CD4-positive, alpha-beta T cell treated with Interleukin-6 at 100 ng/mL for 8 hours (primary cell): ENCODE results near the gene C1orf116.

Experiments used
- DNase-seq: peaks from one replicate; pipeline ENCODE4 v3.0.0-alpha.2; 2020; ENCODE audit warnings: mixed read lengths, low spot score

Gene C1orf116

DNA sequence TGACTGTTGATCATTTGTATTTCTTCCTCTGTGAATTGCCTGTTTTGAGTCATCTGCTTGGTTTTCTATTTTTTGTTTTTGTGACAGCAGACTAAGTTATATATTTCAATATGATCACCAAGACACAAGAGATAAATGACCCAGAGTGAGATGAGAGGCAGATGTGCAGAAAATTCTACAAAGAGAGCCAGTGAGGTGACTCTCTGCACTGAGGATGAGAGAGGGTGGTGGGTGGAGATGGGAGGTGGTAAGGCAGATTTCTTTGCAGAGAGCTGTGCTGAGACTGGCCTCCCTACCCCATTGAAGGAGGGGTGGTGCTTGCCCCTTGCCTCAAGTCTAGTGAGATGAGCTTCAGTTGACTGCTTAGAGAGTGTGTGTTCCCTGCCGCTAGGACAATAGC, 44.7 kb downstream of the C1orf116 start:
- DNase-seq = no peak

DNA sequence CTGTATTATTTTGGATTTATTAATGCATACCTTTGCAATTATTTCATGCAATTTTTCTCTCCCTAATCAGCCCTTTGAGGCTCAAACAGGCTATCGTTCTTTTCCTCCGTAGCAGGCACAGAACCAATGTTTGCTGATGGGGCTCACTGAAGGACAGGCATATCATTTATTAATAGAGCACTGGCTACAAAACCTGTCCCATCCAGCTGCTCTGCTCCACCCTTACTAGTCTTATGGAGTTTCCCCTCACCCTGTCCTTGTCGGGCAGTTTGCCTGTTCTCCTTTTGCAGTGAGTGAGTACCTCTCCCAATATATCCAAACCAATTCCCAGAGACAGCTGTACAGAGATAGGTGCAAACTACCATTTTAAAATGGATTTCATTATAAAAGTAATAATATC, 45.7 kb downstream of the C1orf116 start:
- DNase-seq = no peak

DNA sequence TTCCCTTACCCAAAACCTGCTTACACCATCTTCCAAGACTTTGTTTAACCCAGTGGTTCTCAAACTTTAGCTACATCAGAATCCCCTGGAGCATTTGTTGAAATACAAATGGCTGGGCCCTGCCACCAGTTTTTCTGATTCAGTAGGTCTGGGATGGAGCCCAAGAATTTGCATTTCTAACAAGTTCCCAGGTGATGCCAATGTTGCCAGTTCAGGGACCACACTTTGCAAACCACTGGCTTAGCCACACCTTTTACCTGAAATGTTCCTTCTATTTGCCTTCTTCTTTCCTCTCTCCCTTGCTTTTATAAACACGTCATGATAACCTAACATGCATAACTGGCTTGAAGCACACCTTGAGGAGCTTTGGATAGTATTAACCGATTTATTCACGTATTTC, 46.2 kb downstream of the C1orf116 start:
- DNase-seq = no peak

DNA sequence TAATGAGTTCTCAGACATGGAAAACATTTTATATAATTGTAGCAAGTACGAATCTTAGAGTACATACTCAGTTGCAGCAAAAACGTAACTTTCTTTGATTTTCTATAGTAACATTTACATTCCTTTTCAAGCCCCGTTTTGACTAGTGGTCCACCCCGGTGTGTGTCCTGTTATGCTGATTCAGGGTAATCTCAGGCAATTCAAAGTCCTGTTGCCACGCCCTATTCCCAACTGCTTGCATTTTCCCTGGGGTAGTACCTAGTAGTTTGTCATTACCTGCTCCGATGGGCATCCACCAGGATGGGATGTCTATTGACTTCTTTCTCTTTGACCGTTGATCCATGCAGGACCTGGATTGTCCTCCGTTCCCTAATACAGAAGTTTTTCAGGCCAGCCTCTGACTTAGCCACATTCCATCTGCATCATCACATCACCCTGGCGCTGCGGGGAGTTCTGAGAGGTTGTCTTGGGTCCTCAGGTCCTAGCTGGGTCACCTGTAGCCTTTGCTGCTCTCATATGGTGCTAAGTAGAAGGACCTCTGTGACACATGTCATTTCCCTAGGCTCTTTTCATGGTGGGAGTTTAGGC, 47.3 kb downstream of the C1orf116 start:
- DNase-seq = no peak

DNA sequence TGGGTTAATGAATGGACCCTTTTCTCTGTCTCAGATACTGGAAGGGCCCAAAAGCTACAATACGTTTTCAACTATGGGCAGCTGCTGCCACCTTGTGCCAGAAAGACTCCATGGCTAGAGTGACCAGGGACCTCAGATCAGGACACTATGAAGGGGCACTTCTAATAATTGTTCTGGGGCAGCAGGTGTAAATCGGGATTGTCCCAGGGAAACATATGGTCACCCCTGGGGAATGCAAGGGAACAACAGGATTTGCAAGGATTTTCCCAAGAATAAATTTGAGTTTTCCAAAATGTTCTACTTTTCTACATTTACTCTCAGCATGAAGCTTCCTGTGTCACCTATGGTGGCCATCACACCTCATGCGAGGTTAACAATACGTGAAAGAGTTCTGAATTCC, 50.3 kb downstream of the C1orf116 start:
- DNase-seq = peak; percentile 52

DNA sequence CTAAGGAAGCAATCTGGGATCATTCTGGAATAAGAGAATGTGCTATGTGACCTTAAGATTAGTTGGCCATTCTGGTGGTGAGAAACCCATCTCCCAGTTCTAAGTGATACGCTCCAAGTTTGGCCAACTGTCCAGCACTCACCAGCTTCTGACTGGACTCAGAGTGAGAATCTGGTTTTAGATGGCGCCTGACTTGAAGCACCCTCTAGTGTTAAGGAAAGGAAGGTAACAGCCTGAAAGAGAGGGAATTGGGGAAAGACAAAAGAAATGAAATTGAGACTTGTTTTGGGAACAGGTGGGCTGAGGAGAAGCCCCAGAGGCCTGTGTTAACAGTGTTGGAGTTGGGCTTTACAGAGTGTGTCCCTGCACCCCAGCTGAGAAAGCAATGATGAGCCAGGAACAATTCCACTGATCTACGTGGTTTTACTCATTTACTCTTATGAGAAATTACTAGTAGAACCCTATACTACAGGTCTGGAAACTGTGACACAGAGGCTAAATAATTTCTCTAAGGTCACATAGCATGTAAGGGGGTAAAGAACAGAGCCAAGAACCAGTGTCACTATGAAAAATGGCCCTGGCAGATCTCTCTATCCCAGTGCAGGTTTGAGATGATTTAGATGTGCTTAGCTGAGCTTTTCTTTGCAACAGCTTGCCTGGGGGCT, 53.0 kb downstream of the C1orf116 start:
- DNase-seq = no peak

DNA sequence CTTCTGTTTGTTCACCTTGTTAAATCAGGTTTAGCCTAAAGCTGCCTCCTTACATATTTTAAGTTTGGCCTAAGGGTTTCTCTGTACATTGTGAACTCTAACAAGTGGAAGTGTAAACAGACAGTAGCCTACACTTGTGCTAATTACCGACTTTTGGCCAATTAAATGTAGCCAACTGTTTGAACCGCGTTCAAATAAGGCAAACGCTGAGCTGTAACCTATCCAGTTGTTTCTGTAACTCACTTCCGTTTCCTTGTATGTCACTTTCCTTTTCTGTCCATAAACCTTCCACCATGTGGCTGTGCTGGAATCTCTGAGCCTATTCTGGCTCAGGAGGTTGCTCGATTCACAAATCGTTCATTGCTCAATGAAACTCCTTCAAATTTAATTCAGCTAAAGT, 54.3 kb downstream of the C1orf116 start:
- DNase-seq = no peak

DNA sequence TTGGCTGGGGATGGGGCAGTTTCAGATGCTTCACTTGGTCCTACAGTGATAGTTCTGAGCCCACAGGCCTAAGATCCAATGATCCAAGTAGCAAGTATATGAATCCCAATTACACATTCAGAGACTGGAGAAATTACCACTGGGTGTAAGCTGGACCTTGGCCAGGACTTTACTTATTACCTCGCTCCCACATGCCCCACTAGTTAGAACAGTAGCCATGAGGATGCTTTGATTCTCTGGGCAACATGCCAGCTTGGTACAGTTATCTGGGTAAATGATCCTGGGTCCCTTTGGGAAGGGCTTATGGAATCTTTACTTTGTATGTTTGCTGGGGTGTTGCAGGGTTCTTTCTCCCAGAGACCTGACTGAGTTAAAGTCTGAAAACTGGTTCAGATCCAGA, 57.2 kb downstream of the C1orf116 start:
- no peak for DNase-seq

DNA sequence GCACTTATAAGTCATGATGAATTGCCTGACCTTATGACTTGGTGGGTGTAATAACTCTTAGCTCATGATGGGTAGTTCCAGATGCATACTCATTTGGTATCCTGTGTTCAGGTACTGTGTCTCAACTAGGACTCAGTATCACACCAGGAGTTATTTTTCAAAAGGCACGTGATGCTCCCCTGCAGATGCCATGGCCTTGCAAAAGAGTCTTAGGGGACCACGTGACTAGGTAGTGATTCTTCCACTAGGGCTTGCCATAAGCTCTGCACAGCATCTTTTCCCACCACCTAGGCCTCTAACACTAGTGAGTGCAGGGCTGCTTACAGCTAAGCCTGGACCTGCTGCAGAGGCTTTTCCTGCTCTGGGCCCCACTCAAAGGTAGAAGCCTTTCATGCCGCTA, 58.4 kb downstream of the C1orf116 start:
- DNase-seq = no peak

DNA sequence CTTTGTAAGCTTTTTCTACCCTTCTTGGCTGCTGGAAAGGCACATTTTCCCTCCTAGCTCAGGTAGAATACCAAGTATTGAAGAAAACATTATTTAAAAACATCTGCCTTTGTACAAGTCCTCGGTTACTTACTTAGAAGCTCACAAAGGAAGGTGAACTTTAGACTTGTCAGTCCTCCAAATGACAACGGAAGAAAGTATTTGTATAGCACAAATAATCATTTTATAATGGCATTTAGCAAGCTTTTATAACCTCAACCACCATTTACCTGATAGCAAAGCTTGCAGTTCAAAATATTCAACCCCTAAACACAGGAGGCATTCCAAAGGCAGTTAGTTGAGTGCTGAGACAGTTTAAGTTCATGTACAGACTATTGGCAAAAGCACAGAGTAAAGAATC, 59.8 kb downstream of the C1orf116 start:
- no peak for DNase-seq

DNA sequence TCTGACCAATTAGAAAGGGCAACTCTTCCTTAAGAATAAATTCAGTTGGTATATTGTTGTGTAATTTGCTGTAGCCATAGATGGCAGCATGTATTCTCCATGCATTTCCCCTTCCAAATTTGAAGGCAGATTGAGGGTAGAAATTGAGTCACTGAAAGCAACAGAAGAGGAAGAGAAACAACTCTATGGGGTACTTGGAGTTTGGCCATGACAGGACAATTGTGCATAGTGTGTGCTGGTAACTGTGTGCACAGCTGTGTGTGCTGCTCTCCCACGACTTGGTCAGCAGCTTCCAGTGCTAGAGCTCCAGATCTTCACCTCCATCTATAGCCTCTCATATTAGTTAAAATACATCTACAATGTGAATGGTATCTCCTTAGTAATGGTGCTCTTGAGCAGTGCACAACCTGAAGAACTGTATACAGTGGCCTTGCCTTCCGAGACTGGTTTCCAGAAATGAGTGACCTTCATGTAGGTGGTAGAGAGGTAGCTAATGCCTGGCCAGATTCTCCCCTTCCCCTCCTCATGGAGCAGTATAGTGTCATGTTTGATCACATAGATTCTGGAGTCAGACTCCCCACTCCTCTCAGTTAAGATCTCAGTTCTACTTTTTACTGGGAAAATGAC, 61.4 kb downstream of the C1orf116 start:
- DNase-seq = no peak

DNA sequence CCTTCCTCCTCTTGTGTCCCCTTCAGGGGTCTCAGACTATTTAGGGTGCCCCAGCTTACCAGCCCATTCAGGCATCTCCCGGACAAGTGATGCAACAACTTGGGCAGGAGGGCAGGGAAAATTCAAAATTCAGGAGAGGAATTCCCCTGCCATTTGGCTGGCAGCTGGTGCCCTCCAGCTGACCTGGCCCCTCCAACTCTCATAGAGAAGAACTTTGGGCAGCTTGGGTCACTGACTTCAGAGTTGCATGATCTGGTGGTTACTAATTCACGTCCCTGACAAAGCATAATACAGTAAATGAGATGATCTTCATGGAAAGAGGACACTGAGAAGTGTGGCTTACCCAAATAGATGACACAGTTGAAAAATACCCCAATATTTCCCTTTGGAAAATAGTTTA, 62.1 kb downstream of the C1orf116 start, which contains the start of gene FCAMR:
TSS of gene FCAMR (minus strand) at position 15 of the 400 bp plus-strand sequence. CDS start 335 bp downstream, outside the sequence.
- no peak for DNase-seq

DNA sequence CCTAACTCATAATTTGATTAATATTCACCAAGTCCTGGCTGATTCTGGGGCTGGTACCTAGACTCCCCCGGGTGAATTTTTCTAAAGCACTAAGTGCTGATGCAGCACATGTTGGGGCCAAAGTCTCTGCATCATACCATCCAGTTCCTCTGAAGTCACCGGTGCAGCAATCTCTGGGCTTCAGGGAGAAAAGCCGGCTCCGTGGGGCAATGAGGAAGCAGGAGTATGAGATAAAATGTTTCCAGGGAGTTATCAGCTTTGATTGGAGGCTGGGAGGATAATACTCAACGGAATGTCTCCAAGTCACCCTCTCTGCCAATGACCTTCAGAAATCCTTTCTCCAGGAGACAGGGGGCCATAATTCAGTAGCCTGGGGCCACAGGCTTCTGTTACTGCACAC, 63.5 kb downstream of the C1orf116 start:
- DNase-seq = no peak
